GM12878 (cell line): Measurements from ENCODE around the gene CHKA.

ENCODE experiments used
- CHD2 ChIP-seq: IDR thresholded peaks from 2 replicates; pipeline ENCODE4 v1.6.1; 2011; ENCODE audit warnings: low read depth, low read length, improper control_type of control experiment, borderline replicate concordance
- CUX1 ChIP-seq: IDR thresholded peaks from 2 replicates; pipeline ENCODE4 v1.6.1; 2012; ENCODE audit warnings: improper control_type of control experiment, low read depth, low read length; ENCODE audit not compliant: insufficient replicate concordance
- NFYB ChIP-seq: IDR thresholded peaks from 2 replicates; pipeline ENCODE4 v1.6.1; 2011; ENCODE audit warnings: low read depth, mild to moderate bottlenecking, low read length, improper control_type of control experiment, moderate library complexity; ENCODE audit not compliant: insufficient read depth
- PRDM15 ChIP-seq: fragments of 450-650 bp; formaldehyde crosslinking; IDR thresholded peaks from 2 replicates; pipeline ENCODE4 v1.4.0; 2020; ENCODE audit warnings: mild to moderate bottlenecking, moderate library complexity
- WRNIP1 ChIP-seq: IDR thresholded peaks from 2 replicates; pipeline ENCODE4 v1.6.1; 2011; ENCODE audit warnings: low read depth, low read length, improper control_type of control experiment, borderline replicate concordance
- ZNF622 ChIP-seq: fragments of 450-650 bp; IDR thresholded peaks from 2 replicates; pipeline ENCODE4 v1.6.1; 2017; ENCODE audit warnings: mild to moderate bottlenecking, inconsistent platforms
- TF ChIP-seq, protein P1 (sequence below): fragments of 150-350 bp; IDR thresholded peaks from 2 replicates; pipeline ENCODE4 v1.6.1; 2014; ENCODE audit warnings: mild to moderate bottlenecking, low read depth, low read length
- TF ChIP-seq, protein P2 (sequence below), 3 experiments: IDR thresholded peaks in 2 of 3; conservative IDR thresholded peaks in 1 of 3; 2 replicates each; pipeline ENCODE4 v1.5.1; 2011; ENCODE audit warnings: low read depth in 3 of 3, low read length in 3 of 3, mild to moderate bottlenecking in 3 of 3, control low read depth in 2 of 3, moderate library complexity in 2 of 3, inconsistent platforms in 1 of 3, mixed read lengths in 1 of 3; ENCODE audit not compliant: control insufficient read depth in 2 of 3, insufficient read depth in 1 of 3; ENCODE audit errors: extremely low read depth in 1 of 3

- TF ChIP-seq NFYB (no peak), ZNF622 (no peak), CUX1 (no peak), CHD2 (no peak), PRDM15 (no peak), WRNIP1 (no peak)
- TF ChIP-seq, protein P1, sequence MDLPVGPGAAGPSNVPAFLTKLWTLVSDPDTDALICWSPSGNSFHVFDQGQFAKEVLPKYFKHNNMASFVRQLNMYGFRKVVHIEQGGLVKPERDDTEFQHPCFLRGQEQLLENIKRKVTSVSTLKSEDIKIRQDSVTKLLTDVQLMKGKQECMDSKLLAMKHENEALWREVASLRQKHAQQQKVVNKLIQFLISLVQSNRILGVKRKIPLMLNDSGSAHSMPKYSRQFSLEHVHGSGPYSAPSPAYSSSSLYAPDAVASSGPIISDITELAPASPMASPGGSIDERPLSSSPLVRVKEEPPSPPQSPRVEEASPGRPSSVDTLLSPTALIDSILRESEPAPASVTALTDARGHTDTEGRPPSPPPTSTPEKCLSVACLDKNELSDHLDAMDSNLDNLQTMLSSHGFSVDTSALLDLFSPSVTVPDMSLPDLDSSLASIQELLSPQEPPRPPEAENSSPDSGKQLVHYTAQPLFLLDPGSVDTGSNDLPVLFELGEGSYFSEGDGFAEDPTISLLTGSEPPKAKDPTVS, result no peak
- TF ChIP-seq, protein P2, sequence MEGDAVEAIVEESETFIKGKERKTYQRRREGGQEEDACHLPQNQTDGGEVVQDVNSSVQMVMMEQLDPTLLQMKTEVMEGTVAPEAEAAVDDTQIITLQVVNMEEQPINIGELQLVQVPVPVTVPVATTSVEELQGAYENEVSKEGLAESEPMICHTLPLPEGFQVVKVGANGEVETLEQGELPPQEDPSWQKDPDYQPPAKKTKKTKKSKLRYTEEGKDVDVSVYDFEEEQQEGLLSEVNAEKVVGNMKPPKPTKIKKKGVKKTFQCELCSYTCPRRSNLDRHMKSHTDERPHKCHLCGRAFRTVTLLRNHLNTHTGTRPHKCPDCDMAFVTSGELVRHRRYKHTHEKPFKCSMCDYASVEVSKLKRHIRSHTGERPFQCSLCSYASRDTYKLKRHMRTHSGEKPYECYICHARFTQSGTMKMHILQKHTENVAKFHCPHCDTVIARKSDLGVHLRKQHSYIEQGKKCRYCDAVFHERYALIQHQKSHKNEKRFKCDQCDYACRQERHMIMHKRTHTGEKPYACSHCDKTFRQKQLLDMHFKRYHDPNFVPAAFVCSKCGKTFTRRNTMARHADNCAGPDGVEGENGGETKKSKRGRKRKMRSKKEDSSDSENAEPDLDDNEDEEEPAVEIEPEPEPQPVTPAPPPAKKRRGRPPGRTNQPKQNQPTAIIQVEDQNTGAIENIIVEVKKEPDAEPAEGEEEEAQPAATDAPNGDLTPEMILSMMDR (IDR thresholded peaks at IDR 0.05 in 2 of 3, conservative IDR thresholded peaks at IDR 0.05 in 1 of 3; ENCODE audit: control insufficient read depth in 2 of 3, extremely low read depth in 1 of 3, insufficient read depth in 1 of 3, low read depth in 3 of 3, low read length in 3 of 3), result no peak
These were observed 28.8 kb upstream of the CHKA start for GRCh38 chr11:68150037-68150436.
